ENCODE results near the gene TMEM132D.

DNA sequence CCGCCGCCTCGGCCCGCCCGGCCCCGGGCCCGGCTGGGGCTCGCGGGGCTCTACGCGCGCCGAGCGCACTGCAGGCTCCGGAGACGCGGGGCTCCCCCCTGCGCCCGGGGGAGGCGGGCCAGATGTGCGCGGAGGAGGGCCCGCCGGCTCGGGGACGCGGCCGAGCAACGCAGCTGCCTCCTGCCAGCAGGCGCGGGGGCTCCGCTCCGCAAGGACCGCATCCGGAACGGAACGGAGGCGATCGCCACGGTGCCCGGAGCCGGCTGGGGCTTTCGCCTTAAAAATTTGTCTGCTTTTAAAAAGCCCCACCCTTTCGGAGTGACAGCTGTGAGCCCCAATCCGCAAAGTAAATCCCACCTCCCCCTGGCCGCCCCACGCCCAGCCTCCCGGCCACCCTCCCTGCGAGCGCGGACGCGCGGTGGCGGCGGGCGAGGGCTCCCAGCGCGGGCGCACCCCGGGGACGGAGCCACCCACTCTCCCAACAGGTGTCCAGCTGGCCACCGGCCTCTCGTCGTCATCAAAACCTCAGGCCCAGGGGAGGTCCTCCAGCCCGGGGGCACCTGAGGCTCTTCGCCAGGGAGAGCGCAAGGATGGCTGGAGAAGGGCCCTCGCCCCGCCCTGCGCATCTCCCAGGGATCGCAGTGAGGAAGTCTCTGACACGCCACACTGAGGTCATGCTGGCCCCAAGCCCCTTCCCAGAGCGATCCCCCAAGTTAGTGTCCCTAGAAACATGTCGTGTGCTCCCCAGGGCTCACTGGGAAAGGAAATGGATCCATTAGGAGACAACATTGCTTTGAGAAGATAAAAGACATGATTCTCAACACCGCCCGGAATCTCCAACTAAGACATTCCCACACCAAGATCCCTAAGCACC, at the start of gene TMEM132D:
- TF ChIP-seq POLR2AphosphoS5 (IDR thresholded peaks at IDR 0.05; ENCODE audit: low read depth, low read length): no peak
- TF ChIP-seq, protein P1, sequence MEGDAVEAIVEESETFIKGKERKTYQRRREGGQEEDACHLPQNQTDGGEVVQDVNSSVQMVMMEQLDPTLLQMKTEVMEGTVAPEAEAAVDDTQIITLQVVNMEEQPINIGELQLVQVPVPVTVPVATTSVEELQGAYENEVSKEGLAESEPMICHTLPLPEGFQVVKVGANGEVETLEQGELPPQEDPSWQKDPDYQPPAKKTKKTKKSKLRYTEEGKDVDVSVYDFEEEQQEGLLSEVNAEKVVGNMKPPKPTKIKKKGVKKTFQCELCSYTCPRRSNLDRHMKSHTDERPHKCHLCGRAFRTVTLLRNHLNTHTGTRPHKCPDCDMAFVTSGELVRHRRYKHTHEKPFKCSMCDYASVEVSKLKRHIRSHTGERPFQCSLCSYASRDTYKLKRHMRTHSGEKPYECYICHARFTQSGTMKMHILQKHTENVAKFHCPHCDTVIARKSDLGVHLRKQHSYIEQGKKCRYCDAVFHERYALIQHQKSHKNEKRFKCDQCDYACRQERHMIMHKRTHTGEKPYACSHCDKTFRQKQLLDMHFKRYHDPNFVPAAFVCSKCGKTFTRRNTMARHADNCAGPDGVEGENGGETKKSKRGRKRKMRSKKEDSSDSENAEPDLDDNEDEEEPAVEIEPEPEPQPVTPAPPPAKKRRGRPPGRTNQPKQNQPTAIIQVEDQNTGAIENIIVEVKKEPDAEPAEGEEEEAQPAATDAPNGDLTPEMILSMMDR (IDR thresholded peaks at IDR 0.05): no peak
- TF ChIP-seq, protein P2, sequence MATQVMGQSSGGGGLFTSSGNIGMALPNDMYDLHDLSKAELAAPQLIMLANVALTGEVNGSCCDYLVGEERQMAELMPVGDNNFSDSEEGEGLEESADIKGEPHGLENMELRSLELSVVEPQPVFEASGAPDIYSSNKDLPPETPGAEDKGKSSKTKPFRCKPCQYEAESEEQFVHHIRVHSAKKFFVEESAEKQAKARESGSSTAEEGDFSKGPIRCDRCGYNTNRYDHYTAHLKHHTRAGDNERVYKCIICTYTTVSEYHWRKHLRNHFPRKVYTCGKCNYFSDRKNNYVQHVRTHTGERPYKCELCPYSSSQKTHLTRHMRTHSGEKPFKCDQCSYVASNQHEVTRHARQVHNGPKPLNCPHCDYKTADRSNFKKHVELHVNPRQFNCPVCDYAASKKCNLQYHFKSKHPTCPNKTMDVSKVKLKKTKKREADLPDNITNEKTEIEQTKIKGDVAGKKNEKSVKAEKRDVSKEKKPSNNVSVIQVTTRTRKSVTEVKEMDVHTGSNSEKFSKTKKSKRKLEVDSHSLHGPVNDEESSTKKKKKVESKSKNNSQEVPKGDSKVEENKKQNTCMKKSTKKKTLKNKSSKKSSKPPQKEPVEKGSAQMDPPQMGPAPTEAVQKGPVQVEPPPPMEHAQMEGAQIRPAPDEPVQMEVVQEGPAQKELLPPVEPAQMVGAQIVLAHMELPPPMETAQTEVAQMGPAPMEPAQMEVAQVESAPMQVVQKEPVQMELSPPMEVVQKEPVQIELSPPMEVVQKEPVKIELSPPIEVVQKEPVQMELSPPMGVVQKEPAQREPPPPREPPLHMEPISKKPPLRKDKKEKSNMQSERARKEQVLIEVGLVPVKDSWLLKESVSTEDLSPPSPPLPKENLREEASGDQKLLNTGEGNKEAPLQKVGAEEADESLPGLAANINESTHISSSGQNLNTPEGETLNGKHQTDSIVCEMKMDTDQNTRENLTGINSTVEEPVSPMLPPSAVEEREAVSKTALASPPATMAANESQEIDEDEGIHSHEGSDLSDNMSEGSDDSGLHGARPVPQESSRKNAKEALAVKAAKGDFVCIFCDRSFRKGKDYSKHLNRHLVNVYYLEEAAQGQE (IDR thresholded peaks at IDR 0.05; ENCODE audit: insufficient read depth in 1 of 2, low read depth in 2 of 2, low read length in 1 of 2): no peak
